NCI-H2029 treated with DMSO at 0.1 percent for 48 hours (cell line): ENCODE results near the gene LRRC4.

Experiments
- DNase-seq: peaks from one replicate; lab custom pipeline; 2025; lab: John Stamatoyannopoulos, UW

The LRRC4 gene

DNA sequence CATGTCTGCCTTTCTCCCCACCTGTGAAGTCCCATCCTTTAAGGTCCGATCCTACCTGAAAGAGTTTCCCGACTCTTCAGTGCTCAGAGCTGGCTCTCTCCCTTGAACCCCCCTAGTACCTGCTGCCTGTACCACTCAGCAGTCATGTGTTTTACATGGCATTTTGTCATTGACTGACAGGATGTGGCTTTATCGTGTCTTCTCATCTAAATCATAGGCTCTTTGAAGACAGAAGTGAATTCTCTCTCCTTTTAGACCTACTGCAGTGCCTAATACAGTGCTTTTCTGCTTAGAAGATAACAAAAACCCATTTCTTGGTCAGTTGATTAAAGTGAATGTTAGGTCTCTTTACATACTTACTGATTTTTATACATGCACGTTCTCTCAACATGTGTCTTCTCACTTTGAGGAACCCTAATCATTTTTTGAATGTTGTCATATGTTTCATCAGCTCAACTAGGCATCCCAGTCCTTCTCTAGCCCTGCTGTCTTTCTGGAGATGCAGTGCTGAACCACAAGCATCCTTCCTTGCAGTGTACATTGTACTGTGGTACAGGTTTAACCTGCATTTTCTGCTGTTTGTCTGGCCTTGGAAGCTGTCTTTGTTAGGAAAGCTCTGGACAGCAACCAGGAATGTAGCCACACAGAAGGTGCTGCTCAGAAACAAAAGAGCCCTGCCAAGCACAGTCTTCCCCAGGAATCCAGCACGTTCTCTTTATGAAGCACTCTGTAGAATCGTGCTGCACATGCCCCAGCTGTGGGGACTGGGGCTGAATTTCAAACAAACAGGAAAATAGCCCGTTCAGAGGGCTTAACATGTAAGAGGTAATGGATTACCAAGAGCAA lies 28.1 kb upstream of the LRRC4 start:
- no peak for DNase-seq

DNA sequence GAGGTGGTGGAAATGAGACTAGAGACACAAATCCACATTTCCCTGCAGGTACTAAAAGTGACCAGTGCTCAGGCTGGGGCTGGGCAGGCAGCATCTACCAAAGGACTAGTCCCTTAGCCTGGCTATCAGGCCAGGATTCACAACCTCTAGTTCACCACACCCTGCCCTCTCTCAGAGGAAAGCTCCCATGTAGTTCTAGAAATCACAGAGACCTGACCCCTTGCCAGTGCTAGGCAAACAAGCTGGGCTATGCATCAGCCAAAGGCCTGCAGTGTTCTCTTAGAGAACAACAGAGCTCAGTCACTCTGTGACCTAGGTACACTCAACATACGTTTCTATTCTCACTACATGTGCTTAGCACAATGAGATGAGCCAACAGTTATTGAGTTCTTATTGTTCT lies 26.7 kb upstream of the LRRC4 start:
- DNase-seq, result no peak

DNA sequence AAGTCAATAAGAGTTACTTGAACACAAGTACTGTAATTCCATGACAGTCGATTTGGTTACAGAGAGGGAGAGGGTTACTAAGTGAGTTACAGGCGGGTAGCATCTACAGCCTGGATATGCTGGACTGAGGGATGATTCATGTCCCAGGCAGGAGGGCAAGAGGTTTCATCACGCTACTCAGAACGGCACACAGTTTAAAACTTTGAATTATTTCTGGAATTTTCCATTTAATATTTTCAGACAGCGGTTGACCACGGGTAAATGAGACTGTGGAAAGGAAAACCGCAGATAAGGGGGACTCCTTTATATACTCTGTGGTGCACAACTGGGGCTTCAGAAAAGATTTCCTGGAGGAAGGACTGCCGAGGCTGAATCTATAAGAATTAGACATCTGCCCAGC lies 25.7 kb upstream of the LRRC4 start:
- no peak for DNase-seq

DNA sequence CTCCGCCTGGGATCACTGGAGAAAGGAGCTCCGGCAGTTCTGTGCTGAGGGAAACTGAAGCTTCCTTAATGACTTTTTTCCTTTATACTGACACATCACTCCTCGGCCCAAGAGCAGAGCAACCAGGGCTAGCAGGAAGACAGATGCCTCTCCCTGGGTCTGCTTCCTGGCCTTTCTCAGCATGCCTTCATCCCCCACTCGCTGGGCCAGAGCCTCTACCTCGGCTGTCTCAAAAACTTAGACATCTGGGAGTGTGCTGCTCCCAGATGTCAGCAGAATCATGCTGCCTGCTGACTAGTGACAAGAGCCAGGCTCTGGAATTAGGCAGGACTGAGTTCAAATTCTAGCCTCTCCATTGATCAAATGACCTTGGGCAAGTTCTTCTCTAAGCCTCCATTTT lies 24.4 kb upstream of the LRRC4 start:
- no peak for DNase-seq

DNA sequence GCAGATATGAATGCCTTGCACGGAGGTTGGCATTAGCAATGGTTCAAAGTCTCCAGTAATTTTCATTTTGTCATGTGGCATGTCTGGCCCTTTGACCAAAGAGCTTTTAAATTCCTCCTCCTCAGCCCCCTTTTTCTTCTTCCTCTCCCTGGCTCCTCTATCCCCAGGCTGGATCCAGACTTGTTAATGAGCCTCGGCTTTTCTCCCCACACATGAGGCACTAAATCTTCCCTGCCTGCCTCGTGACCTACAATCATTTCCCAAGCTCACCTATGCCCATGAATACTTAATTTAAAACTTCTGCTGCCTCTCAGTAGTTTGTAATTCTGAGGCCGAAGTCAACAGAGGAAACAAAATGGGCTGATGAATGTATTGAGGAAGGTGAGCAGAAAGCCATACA lies 23.3 kb upstream of the LRRC4 start:
- no peak for DNase-seq

DNA sequence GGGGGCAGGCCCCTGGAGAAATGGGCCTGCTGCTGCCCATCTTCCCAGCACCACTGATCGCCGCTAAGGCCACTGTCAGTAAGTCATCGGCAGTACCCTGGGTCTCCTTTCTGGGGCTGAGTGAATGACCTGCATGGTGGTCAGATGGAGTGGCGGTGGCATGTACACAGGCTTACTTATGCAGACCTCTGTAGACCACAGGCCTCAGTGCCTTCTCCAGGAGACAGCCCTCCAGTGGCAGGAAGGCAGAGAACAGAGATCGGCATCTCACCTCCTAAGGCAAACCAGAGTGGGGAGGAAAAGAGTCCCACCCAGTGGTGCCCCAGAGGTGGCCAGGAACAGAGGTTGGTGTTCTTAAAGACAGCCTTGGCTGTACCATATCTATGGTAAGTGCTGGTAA lies 22.8 kb upstream of the LRRC4 start:
- no peak for DNase-seq

DNA sequence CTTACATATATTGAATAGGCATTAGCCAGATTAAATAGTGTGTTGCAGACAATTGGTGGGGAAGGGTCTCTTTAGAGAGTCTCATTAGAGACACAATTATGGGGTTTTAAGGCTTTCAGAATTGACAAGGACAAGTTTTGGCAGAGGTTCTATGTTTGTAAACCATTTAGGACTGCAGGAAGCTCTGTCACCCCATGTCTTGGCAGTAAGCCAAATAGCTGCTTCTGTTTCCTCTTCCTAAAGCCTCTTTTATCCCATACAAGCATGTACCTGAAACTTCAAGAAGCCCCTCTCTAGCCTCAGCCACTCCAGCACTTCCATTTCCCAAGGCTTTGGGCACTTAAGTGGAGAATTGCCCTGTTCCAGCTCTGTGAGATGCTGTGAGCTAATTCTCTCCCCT lies 21.8 kb upstream of the LRRC4 start:
- peak; percentile 93 for DNase-seq

DNA sequence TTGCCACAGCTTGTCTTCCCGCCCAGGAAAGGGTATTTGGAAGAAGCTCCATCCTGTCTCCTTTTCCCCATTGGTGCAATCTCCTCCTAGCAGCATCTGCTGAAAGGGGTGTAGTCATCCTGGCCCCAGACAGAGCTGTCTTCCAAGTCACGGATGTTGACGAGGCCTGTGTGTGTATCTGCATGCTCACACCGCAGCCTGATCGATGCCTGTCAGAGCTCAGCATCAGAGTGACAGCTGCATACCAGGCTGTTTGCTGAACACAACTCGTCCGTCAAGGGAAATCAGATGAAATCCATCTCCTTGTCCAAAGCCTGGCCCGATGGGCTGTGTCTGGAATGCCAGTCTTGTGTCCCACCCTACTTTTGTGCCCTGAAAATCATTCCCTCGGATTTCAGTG lies 21.2 kb upstream of the LRRC4 start:
- DNase-seq, result no peak

DNA sequence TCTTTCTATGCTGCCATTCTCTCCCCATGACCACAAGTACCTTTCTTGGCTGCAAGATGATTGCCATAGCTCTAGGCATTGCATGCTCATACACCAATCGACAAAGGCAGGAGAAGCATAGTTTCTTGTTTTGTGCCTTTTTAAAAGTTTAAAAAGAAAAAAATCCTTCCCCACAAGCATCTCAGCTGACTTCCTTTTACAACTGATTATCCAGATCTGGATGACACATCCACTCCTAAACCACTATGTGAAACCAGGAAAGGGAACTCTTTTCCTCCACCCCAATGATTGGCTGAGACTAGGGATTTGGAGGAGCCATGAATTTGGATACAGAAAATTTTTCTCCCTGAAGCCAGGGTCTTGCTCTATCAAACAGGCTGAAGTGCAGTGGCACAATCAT lies 14.5 kb upstream of the LRRC4 start:
- no peak for DNase-seq

DNA sequence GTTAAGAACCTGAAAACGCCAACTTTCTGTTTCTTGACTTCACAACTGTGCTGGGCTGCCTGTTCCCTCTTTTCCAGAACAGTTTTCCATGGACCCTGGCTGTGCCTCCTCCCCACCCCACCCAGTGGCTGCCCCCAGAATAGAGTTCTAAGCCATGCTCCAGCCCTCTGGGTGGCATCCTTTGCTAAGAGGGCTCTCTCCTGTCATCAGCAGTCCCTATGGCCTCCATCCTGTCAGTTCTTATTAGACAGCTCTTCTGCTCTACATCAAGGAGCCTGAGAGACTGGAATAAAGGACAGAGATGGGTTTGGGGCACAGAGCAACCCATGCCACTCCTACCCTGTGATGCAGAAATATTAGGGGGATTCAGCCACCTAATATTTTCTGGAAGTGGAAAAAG lies 13.9 kb upstream of the LRRC4 start:
- DNase-seq, result no peak

DNA sequence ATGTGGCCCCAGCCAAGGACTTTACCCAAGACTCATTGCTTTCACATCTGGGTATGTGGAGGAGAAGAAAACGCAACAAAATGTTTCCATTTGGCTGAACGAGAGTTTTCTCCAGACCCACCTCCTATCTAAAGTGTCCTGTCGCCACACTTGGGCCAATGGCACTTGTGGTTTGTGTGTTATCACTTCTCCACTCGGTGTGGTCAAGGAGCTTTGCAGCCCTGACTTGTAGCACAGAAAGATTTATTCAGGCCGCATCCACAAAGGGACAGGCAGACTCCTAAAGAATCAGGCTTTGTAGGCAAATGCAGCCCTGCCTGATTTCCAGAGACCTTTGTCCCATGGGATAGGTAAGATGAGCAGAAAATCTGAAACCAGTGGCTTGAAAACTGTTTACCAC lies 12.8 kb upstream of the LRRC4 start:
- DNase-seq, result no peak

DNA sequence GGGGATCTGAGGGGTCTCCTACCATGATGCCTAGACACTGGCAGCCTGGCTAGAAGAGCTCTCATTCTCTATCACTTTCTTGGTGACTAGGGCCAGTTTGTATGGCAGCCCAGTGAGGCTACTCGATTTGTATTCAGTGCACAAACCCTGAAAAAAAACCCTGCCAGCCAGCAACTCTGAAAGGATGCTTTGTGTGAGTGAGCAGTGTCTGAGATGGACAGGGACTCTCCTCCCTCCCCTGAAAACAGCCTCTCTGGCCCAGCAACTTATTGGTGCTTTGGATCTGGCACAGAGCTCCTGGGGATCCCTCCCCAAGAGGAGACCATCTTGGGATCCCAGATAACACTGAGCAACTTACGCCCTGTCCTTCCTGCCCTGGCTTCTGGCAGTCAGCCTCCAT lies 10.8 kb upstream of the LRRC4 start:
- DNase-seq, result no peak

DNA sequence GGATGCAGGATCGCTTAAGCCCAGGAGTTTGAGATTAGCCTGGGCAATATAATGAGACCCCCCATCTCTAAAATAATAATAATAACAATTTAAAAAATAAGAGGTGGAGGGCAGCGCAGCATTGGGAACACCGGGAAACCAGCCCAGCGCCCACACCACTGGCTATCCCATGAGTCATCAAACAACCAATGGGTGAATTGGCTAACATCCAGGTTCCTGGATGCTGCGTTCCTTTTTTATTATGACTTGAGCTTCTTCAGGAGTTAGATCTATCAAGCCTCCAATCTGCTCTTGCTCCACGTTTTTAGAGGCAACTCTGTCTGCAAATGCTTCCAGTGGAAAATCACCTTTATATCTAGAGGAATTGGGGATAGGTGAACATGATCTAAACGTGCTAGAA lies 10.0 kb upstream of the LRRC4 start:
- DNase-seq, result no peak

DNA sequence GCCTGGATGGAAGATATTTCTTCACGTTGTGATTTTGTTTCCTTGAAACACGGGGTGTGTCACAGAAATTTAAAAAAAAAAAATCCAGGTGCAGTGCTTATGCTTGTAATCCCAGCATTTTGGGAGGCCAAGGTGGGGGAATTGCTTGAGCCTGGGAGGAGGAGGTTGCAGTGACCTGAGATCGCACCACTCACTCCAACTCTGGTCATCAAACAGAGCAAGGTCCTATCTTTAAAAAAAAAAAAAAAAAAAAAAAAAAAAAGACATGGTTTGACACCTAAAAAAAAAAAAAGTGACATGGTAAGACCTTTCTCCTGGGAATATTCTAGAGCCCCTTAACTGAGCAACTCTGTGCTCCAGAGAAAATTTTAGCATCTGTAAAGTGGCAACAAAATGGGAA lies 9.0 kb upstream of the LRRC4 start:
- no peak for DNase-seq

DNA sequence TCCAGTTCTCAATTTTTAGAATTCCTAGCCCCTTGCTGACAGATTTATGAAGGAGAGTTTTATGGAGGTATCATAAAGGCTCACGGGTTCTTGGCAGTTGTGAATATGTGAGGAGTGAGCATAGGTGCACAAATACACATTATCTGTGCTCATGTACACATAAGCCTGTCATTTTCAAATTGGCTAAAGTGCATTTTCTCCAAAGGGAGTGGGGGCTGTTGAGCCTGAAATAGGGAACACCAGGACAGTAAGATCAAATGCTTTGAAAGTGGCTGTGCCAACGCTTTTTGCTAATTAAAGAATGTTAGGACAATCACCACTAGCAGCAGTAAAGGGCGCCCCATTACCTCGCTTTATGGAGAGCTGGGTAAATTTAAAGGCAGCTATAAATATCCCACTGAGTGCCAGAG lies 8.3 kb upstream of the LRRC4 start:
- no peak for DNase-seq

DNA sequence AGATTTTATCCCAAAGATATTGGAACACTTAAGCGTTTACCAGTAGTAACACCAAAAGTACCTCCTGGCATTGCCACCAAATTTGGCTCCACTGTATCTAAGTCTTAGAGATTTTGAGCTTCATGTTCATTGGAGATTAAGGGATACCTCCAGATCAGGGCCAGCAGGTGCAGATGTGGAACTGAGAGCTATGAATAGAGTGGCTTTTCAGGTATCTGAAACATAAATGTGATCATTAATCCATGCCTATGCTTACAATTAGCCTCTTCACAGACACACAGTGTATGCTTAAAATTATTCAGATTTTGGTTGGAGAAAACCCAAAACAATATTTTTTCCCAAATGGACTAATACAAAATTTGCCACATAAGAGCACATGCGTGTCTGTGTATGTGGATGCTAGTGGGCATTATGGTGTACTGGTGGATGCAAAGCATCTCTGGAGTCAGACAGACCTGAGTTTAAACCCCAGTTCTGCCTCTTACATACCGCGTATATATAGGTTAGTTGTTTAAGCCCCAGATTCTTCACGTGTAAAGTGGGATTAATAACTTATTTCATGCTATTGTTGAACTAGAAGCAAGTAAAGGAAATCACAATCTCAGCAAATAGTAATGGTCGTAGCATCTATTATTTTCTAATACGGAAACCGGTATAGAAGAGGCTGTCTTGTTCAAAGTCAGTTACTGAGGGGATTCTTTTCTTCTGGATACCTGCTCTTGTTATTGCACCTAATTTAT lies 6.8 kb upstream of the LRRC4 start:
- DNase-seq, result no peak

DNA sequence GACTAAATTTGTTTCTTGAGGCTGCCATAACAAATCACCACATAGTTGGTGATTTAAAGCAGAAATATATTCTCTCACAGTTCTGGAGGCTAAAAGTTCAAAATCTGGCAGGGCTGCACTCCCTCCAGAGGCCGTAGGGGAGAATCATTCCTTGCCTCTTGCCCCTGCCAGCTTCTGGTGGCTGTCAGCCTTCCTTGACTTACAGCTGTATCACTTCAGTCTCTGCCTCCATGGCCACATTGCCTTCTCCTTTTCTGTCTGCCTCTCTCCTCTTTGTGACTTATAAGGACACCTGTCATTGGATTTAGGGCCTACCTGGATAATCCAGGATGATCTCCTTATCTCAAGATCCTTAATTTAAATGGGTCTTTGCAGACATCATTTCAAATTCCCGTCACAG lies 5.8 kb upstream of the LRRC4 start:
- DNase-seq, result no peak

DNA sequence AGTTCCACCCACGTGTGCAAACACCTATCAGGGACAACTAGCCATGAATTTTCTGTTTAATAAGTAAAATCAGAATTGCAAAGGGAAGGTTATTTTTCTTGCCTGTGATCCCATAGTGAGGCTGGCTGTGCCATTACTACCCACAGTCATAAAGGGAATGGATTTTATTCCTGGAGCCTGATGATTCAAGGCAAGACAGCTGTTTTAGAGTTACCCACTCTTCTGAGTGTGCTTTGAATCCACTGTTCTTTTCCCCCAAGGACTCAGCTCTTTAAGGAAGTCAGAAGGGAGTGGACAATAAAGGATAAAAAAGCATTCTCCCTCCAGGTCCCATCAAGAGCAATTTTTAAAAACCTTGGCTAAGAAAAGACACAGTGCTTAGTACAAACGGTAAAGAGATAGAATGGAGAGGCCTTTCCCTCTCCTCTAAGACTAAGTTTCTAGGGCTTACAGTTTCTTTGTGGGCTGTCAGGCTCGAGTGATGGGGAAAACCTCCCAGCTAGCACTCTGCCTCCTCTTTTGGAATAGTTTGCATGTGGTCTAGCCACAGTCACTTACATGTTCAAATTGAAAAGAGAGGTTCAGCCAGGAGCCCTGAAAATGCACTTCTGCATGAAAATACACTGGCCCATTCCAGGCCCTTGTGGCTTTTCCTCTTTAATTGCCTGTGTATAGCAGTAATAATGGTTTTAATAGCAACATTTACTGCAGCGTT lies 5.1 kb upstream of the LRRC4 start:
- DNase-seq, result no peak

DNA sequence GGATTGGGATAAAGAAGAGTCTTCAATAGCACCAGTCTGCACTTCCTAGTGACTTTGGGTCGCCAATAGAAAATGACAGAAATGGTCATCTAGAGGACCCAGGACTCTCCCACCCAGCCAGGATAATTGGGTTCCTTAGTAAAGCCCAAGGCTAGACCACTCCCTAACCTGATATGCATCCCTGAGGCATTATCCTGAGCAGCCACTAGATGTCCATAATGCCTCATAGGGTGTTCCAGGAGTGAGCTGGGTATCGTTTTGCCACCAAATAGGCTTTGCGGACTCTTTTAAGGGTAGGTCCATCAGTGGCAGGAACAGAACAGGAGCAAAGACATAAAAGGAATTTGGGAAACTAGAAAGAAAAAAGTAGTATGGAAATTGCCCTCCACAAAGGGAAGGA lies 4.5 kb upstream of the LRRC4 start:
- no peak for DNase-seq

DNA sequence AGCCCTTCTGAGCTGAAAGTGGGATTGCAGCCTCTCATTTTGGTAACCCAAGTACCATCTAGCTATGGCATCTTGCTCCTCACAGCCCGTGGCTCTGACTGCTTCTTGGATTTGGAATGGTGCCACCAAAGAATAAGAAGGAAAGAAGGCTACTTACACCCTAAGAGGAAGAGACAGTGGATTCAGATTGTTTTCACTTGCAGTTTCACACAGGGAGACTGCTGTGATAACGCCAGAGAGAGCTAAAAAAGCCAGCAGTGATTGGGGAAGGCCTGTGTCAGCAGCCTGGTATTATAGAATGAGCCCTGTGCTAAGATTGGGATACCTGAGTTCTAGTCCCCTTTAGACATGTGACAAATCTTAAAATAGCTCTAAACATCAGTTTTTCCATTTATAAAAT lies 3.6 kb upstream of the LRRC4 start:
- DNase-seq, result no peak

DNA sequence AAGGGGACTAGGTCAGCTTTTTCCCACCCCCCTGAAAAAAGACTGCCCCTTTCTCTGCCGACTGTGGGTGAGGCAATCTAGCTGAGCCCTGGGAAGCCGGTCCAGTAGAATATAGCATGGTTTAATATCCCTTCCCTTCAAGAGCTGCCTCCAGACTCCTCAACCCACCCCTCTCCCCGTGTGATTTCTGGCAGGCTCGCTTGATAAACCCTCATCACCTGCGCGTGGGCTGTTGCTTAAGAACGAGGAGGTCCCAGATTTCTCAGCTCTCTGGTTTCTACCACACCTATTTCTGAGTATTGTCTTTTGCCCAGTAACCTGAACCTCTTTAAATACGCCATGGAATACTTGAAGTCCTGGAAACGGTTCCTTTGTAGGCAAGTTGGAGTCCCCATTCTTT lies 2.0 kb upstream of the LRRC4 start:
- peak; percentile 36 for DNase-seq

DNA sequence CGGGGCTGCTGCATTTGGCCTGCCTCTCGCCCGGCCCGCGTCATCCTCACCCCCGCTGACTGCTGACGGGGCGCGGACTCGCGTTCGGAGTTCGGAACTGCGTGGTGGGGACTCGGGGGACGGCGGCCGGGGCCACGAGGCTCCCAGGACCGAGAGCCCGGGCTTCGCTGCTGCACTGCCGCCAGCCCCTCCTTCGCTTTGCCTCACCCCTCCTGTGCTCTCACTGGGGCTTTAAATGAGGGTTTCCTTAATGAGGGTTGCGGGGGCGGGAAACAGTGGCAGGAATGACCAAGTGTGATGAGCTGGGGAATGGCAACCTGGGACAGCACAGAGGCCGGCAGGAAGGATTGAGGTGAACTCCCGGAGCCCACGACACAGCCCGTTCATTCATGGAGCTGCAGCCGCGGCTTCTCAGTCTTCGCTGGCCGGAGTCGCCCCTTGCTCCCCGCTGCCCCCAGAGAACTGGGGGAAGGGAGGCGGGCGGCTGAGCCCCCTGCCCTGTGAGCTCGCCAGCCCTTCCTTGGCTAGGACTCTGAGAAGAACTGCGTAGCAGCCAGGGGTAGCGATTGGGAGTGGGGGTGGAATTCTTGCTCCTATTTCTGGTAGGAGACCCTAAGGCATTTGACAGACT lies 1.5 kb upstream of the LRRC4 start:
- DNase-seq, result no peak
